Gastrocnemius medialis (tissue), 4 donors: ENCODE data around the gene HES4. TPM values are rescaled to one million over a fixed set of nuclear protein-coding genes. Genes with fewer than 3 reads are reported as not detected.

Experiments
- ATAC-seq, 2 donors: fragments of 150-250 bp; one replicate each; pipeline ENCODE4 v1.9.1; 2016
- DNase-seq, 2 donors: peaks; one replicate each; pipeline ENCODE4 v3.0.0-alpha.2; 2019
- H3K27ac ChIP-seq, 4 donors: fragments of 200-600 bp; sonication (generic); 1 replicate in 1 of 4; 2 replicates in 3 of 4; pipeline ENCODE4 v1.5.1; 2016 to 2018; ENCODE audit warnings: mild to moderate bottlenecking in 2 of 4, moderate library complexity in 1 of 4
- H3K27me3 ChIP-seq, 3 donors: fragments of 200-600 bp; sonication (generic) in 2 of 3; 1 replicate in 1 of 3; 2 replicates in 2 of 3; pipeline versions ENCODE4 v1.5.1 to v1.6.0; 2016 to 2019; ENCODE audit warnings: mild to moderate bottlenecking in 1 of 3, moderate library complexity in 1 of 3
- H3K36me3 ChIP-seq, 2 donors: fragments of 200-600 bp; sonication (generic) in 1 of 2; one replicate each; pipeline ENCODE4 v1.5.1; 2017 to 2018
- H3K4me1 ChIP-seq, 2 donors: fragments of 200-600 bp; sonication (generic) in 1 of 2; one replicate each; pipeline ENCODE4 v1.5.1; 2016 to 2017; ENCODE audit warnings: mild to moderate bottlenecking in 2 of 2
- H3K4me3 ChIP-seq, 4 donors: fragments of 200-600 bp; sonication (generic) in 3 of 4; 1 replicate in 1 of 4; 2 replicates in 3 of 4; pipeline ENCODE4 v1.5.1; 2016 to 2019; ENCODE audit warnings: mild to moderate bottlenecking in 2 of 4
- H3K9me3 ChIP-seq, 3 donors: fragments of 200-600 bp; sonication (generic) in 2 of 3; 1 replicate in 1 of 3; 2 replicates in 2 of 3; pipeline ENCODE4 v1.5.1; 2016 to 2019
- POLR2A ChIP-seq, 2 donors: fragments of 450-650 bp; IDR thresholded peaks; one replicate each; pipeline ENCODE4 v1.6.1; 2017; ENCODE audit warnings: antibody characterized with exemption in 2 of 2, mild to moderate bottlenecking in 2 of 2, moderate library complexity in 2 of 2
- in situ Hi-C, 4 donors: fragments of 200-750 bp; cut with MboI; loops; one replicate each; pipeline versions ENCODE4 v1.15.0 to v1.8.0; 2017; ENCODE audit warnings: low sequenced_read_pairs in 4 of 4
- intact Hi-C: fragments of 100-400 bp; cut with DNase I; formaldehyde crosslinking; loops from one replicate; pipeline ENCODE4 v1.15.1; 2023; ENCODE audit warnings: low total_unique reads
- total RNA-seq, 4 donors: library from RNA; depleted of rRNA; stranded (reverse); fragments of >200 nt; gene quantifications; one replicate each; pipeline versions ENCODE4 v1.1.0 to v1.2.3, GENCODE V29; 2016
- TF ChIP-seq, protein P1 (sequence below), 5 experiments: fragments of 450-650 bp in 3 of 5; fragments of 200-600 bp in 2 of 5; sonication (generic) in 2 of 5; IDR thresholded peaks in 4 of 5; conservative IDR thresholded peaks in 1 of 5; 1 replicate in 4 of 5; 2 replicates in 1 of 5; pipeline ENCODE4 v1.5.1; 2016 to 2019; ENCODE audit warnings: antibody characterized with exemption in 5 of 5, mild to moderate bottlenecking in 3 of 5, moderate library complexity in 3 of 5

The HES4 gene
- total RNA-seq, 4 donors from 2014 or later: 6.4 to 17.4 (median 9.5) TPM

GRCh38 chr1:1046767-1047166 is 46.9 kb upstream of the HES4 start:
- H3K4me3 ChIP-seq: no peak overlapping the region
- in situ Hi-C loops: no loop called here
- H3K4me1 ChIP-seq: no peaks in the 10 kb centered on the region
- no peaks in the 10 kb centered on the region for H3K36me3 ChIP-seq
- TF ChIP-seq, protein P1, sequence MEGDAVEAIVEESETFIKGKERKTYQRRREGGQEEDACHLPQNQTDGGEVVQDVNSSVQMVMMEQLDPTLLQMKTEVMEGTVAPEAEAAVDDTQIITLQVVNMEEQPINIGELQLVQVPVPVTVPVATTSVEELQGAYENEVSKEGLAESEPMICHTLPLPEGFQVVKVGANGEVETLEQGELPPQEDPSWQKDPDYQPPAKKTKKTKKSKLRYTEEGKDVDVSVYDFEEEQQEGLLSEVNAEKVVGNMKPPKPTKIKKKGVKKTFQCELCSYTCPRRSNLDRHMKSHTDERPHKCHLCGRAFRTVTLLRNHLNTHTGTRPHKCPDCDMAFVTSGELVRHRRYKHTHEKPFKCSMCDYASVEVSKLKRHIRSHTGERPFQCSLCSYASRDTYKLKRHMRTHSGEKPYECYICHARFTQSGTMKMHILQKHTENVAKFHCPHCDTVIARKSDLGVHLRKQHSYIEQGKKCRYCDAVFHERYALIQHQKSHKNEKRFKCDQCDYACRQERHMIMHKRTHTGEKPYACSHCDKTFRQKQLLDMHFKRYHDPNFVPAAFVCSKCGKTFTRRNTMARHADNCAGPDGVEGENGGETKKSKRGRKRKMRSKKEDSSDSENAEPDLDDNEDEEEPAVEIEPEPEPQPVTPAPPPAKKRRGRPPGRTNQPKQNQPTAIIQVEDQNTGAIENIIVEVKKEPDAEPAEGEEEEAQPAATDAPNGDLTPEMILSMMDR (IDR thresholded peaks at IDR 0.05 in 4 of 5, conservative IDR thresholded peaks at IDR 0.05 in 1 of 5): no peak
- no peak for TF ChIP-seq POLR2A (IDR thresholded peaks at IDR 0.05)
- no peak for DNase-seq
- H3K27me3 ChIP-seq: no peaks in the 10 kb centered on the region
- no peak overlapping the region for H3K27ac ChIP-seq
- no peaks in the 10 kb centered on the region for H3K9me3 ChIP-seq
- intact Hi-C loops: no loop called here
- no peak for ATAC-seq

DNA sequence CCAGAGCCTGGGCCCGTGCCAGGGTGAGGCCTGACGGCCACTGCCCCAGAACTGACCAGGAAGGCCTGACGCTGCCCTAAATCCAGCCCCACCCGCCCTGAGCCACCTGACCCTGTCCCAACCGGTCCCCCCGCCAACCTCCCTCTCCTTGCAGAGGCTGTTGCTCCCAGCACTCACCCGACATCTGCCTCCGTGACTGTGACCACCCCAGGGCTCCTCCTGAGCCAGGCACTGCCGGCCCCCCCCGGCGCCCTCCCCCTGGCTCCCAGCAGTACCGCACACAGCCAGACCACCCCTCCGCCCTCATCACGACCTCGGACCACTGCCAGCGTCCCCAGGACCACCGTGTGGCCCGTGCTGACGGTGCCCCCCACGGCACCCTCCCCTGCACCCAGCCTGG is 46.3 kb upstream of the HES4 start:
- H3K36me3 ChIP-seq: no peaks in the 10 kb centered on the region
- intact Hi-C loops: no loop called here

GRCh38 chr1:1045129-1045528 is 45.2 kb upstream of the HES4 start:
- DNase-seq (no peak), ATAC-seq (no peak)
- H3K4me1 ChIP-seq: peaks cover 0 to 5% of the 10 kb centered on the region in 2 donors
- in situ Hi-C loops: no loop called here
- no peak overlapping the region for H3K4me3 ChIP-seq
- H3K36me3 ChIP-seq: no peaks in the 10 kb centered on the region
- intact Hi-C loops: no loop called here
- H3K27me3 ChIP-seq: peaks cover 4 to 5% (median 4%) of the 10 kb centered on the region in 3 donors
- no peaks in the 10 kb centered on the region for H3K9me3 ChIP-seq
- TF ChIP-seq, protein P1 (IDR thresholded peaks at IDR 0.05 in 4 of 5, conservative IDR thresholded peaks at IDR 0.05 in 1 of 5): no peak
- no peak for TF ChIP-seq POLR2A (IDR thresholded peaks at IDR 0.05)
- H3K27ac ChIP-seq: no peak overlapping the region

More for the DNA sequence above, 46.3 kb upstream of the HES4 start:
- ATAC-seq (no peak), DNase-seq (no peak)
- Histone ChIP-seq H3K4me3 (no peak overlapping the region), H3K27me3 (no peaks in the 10 kb centered on the region), H3K27ac (no peak overlapping the region), H3K4me1 (no peaks in the 10 kb centered on the region), H3K9me3 (no peaks in the 10 kb centered on the region)
- TF ChIP-seq, protein P1 (IDR thresholded peaks at IDR 0.05 in 4 of 5, conservative IDR thresholded peaks at IDR 0.05 in 1 of 5): no peak
- no peak for TF ChIP-seq POLR2A (IDR thresholded peaks at IDR 0.05)
- in situ Hi-C loops: no loop called here

GRCh38 chr1:1044455-1045078 is 44.7 kb upstream of the HES4 start:
- in situ Hi-C loops: no loop called here
- Histone ChIP-seq H3K4me3 (no peak overlapping the region), H3K27me3 (peaks cover 8 to 10% (median 9%) of the 10 kb centered on the region in 3 donors), H3K36me3 (no peaks in the 10 kb centered on the region), H3K27ac (no peak overlapping the region), H3K4me1 (peaks cover 5 to 10% of the 10 kb centered on the region in 2 donors), H3K9me3 (no peaks in the 10 kb centered on the region)
- TF ChIP-seq, protein P1 (IDR thresholded peaks at IDR 0.05 in 4 of 5, conservative IDR thresholded peaks at IDR 0.05 in 1 of 5): no peak
- TF ChIP-seq POLR2A (IDR thresholded peaks at IDR 0.05): no peak
- intact Hi-C loops: no loop called here
- no peak for DNase-seq
- no peak for ATAC-seq

- Histone ChIP-seq H3K36me3 (no peaks in the 10 kb centered on the region), H3K9me3 (no peaks in the 10 kb centered on the region), H3K27me3 (peaks cover 15 to 17% (median 16%) of the 10 kb centered on the region in 3 donors), H3K27ac (no peak overlapping the region), H3K4me1 (peaks cover 7 to 10% of the 10 kb centered on the region in 2 donors), H3K4me3 (no peak overlapping the region)
- ATAC-seq: no peak
- no peak for DNase-seq
- TF ChIP-seq POLR2A (IDR thresholded peaks at IDR 0.05): no peak
- TF ChIP-seq, protein P1 (IDR thresholded peaks at IDR 0.05 in 4 of 5, conservative IDR thresholded peaks at IDR 0.05 in 1 of 5): no peak
- in situ Hi-C loops (no loop called here), intact Hi-C loops (no loop called here)
Observed at GRCh38 chr1:1043921-1044320, 44.0 kb upstream of the HES4 start.
